HL-60 (cell line): ENCODE results near the gene SMOC2.

Experiments
- DNase-seq, 2 experiments: peaks; one replicate each; pipeline ENCODE4 v3.0.0-alpha.2; 2010 to 2020; ENCODE audit warnings: low read depth in 1 of 2, low spot score in 1 of 2
- H3K27ac ChIP-seq: fragments of 250-450 bp; sonication (Bioruptor Pico); replicated peaks from 2 replicates; pipeline ENCODE4 v1.5.1; 2020; ENCODE audit warnings: mild to moderate bottlenecking, moderate library complexity
- H3K27me3 ChIP-seq: fragments of 250-450 bp; sonication (Bioruptor Pico); 2 replicates; pipeline ENCODE4 v1.5.1; 2021; ENCODE audit warnings: mild to moderate bottlenecking, moderate library complexity; ENCODE audit not compliant: insufficient read depth, poor library complexity, severe bottlenecking
- H3K4me3 ChIP-seq: replicated peaks from 2 replicates; pipeline ENCODE4 v1.5.1; 2011; ENCODE audit warnings: mild to moderate bottlenecking, control low read depth, low read length; ENCODE audit not compliant: insufficient read depth
- GABPA ChIP-seq: IDR thresholded peaks from 2 replicates; pipeline ENCODE4 v1.6.1; 2012; ENCODE audit warnings: low read depth
- POLR2AphosphoS5 ChIP-seq: IDR thresholded peaks from 2 replicates; pipeline ENCODE4 v1.6.1; 2012; ENCODE audit warnings: low read depth
- SPI1 ChIP-seq: IDR thresholded peaks from 2 replicates; pipeline ENCODE4 v1.6.1; 2012; ENCODE audit warnings: low read depth, mild to moderate bottlenecking, borderline replicate concordance
- TF ChIP-seq, protein P1 (sequence below): IDR thresholded peaks from 2 replicates; pipeline ENCODE4 v1.6.1; 2012; ENCODE audit warnings: low read depth; ENCODE audit not compliant: insufficient replicate concordance
- TF ChIP-seq, protein P2 (sequence below): IDR thresholded peaks from one replicate; pipeline ENCODE4 v1.5.1; 2011; ENCODE audit warnings: low read length, control low read depth, inconsistent platforms; ENCODE audit not compliant: insufficient read depth

The SMOC2 gene

GRCh38 chr6:168499045-168499650, 58.2 kb downstream of the SMOC2 start:
- no peak overlapping the region for H3K27ac ChIP-seq
- no peak overlapping the region for H3K4me3 ChIP-seq
- DNase-seq, result no peak
- TF ChIP-seq, protein P1, sequence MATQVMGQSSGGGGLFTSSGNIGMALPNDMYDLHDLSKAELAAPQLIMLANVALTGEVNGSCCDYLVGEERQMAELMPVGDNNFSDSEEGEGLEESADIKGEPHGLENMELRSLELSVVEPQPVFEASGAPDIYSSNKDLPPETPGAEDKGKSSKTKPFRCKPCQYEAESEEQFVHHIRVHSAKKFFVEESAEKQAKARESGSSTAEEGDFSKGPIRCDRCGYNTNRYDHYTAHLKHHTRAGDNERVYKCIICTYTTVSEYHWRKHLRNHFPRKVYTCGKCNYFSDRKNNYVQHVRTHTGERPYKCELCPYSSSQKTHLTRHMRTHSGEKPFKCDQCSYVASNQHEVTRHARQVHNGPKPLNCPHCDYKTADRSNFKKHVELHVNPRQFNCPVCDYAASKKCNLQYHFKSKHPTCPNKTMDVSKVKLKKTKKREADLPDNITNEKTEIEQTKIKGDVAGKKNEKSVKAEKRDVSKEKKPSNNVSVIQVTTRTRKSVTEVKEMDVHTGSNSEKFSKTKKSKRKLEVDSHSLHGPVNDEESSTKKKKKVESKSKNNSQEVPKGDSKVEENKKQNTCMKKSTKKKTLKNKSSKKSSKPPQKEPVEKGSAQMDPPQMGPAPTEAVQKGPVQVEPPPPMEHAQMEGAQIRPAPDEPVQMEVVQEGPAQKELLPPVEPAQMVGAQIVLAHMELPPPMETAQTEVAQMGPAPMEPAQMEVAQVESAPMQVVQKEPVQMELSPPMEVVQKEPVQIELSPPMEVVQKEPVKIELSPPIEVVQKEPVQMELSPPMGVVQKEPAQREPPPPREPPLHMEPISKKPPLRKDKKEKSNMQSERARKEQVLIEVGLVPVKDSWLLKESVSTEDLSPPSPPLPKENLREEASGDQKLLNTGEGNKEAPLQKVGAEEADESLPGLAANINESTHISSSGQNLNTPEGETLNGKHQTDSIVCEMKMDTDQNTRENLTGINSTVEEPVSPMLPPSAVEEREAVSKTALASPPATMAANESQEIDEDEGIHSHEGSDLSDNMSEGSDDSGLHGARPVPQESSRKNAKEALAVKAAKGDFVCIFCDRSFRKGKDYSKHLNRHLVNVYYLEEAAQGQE, result no peak
- TF ChIP-seq, protein P2, sequence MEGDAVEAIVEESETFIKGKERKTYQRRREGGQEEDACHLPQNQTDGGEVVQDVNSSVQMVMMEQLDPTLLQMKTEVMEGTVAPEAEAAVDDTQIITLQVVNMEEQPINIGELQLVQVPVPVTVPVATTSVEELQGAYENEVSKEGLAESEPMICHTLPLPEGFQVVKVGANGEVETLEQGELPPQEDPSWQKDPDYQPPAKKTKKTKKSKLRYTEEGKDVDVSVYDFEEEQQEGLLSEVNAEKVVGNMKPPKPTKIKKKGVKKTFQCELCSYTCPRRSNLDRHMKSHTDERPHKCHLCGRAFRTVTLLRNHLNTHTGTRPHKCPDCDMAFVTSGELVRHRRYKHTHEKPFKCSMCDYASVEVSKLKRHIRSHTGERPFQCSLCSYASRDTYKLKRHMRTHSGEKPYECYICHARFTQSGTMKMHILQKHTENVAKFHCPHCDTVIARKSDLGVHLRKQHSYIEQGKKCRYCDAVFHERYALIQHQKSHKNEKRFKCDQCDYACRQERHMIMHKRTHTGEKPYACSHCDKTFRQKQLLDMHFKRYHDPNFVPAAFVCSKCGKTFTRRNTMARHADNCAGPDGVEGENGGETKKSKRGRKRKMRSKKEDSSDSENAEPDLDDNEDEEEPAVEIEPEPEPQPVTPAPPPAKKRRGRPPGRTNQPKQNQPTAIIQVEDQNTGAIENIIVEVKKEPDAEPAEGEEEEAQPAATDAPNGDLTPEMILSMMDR, result no peak
- TF ChIP-seq SPI1 (no peak), POLR2AphosphoS5 (no peak), GABPA (no peak)
- no peaks in the 10 kb centered on the region for H3K27me3 ChIP-seq

GRCh38 chr6:168500519-168500918, 59.5 kb downstream of the SMOC2 start:
- no peak for DNase-seq
- H3K27me3 ChIP-seq, result no peaks in the 10 kb centered on the region
- H3K4me3 ChIP-seq, result no peak overlapping the region
- TF ChIP-seq, protein P2, result no peak
- TF ChIP-seq, protein P1, result no peak
- TF ChIP-seq SPI1, result no peak
- no peak for TF ChIP-seq POLR2AphosphoS5
- TF ChIP-seq GABPA, result no peak
- no peak overlapping the region for H3K27ac ChIP-seq

DNA sequence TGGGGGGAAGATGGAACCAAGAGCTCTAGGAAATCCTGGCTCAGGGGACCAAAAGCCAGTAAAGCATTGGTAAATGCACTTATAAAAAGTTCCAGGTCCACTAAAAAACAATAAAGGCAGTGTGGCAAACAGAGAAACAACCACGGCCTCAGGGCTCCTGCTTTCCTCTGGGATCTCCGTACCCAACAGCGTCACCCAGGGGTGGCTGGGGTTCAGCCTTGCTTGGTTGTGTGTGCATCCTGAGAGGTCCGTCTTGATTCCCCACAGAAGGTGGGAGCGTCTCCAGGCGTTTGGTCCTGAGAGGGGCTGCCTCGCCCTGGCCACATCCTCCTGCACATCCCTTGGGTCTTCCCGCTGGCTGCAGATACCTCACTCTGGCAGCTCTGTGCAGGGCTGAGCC, 60.6 kb downstream of the SMOC2 start:
- no peaks in the 10 kb centered on the region for H3K27me3 ChIP-seq
- H3K4me3 ChIP-seq, result no peak overlapping the region
- DNase-seq, result no peak
- H3K27ac ChIP-seq, result no peak overlapping the region
- TF ChIP-seq, protein P1, result no peak
- TF ChIP-seq, protein P2, result no peak
- TF ChIP-seq GABPA, result no peak
- no peak for TF ChIP-seq POLR2AphosphoS5
- TF ChIP-seq SPI1, result no peak
